HG02763 (cell line): ENCODE data around the gene OSBPL3.
A peak's percentile ranks its signal among the peaks of the same experiment; 100 is the strongest.
"Not testable (repeated sequence)": the region's sequence is repeated elsewhere in the genome, so short reads cannot be mapped to it uniquely, and the experiment has no call there.

Source experiments
- ATAC-seq: cut with Tn5 transposase; IDR thresholded peaks from one replicate; pipeline ENCODE4 v1.9.1; 2021; ENCODE audit warnings: mild to moderate bottlenecking, moderate library complexity; ENCODE audit not compliant: unreplicated experiment

The OSBPL3 gene

DNA sequence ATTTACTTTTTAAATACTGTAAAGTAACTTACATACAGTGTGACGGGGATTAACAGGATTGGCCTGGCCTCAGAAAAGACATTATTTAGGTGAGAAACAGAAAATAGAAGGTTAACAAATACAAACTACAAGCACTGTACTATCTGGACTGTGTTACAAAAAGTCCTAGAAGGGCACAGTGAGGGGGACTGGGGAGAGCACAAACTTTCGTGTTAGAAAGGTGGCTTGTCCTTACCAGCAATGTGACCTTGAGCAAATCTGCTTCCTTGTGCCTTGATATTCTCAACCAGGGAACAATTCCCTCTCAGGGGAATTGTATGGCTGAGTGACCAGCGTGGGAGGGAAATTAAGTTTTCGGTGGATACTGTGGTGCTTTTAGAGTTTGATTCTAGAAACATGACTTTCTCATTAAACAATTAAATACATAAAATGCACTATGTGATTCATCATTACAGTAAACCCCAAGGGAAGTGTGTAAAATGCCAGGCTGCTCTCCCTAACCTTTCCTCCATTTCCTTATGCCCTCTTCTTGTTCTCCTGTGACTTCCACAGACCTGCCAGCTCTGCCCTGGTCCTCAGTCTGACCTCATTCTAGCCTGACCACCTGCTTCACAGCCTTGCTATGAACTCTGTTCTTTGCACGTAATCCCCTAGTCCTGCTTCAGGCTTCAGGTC is 57.7 kb downstream of the OSBPL3 start:
- ATAC-seq, result no peak

DNA sequence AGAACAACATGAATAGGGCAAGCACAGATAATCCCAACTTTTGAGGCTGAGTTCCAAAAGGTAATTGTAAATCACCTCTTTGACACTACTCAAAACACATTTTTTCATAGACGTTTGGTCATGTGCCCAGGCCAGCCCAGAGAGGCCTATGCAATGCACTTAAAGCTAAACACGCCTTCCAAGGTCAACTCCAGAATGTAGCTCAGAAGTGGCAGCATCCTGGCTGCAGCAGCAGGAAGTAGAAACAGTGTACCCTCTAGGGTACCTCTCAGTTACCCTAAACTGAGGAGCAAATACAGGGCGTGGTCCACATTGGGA is 58.7 kb downstream of the OSBPL3 start:
- no peak for ATAC-seq

- no peak for ATAC-seq
These were observed 59.3 kb downstream of the OSBPL3 start for GRCh38 chr7:24920451-24921361.

- peak; percentile 57 for ATAC-seq
These were observed 62.3 kb downstream of the OSBPL3 start for GRCh38 chr7:24917510-24918239.

DNA sequence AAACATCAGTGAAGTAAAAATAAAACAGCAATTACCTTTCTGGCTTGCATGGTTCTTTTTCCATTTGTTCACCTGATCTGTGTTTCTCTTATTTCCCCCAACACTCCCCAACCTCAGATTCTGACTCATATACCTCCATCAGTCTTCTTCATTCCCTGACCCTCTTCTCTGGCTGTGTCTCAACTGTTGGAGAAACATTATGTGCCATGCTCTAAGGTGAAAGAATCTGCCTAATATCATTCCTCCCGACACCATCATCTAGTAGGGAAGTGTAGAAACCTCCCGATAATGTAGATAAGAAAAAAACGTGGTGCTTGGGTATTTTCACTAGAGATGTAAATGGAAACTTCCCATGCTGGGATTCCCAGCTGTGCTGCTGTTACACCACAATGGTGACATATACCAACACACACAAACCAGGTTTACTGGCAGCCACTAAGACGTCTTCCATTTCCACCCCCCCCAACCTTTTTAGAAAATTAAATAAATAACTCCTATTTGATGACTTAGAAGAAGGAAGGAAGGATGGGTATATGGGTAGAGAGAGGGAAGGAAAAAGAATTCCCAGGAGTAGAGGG is 63.4 kb downstream of the OSBPL3 start:
- no peak for ATAC-seq

DNA sequence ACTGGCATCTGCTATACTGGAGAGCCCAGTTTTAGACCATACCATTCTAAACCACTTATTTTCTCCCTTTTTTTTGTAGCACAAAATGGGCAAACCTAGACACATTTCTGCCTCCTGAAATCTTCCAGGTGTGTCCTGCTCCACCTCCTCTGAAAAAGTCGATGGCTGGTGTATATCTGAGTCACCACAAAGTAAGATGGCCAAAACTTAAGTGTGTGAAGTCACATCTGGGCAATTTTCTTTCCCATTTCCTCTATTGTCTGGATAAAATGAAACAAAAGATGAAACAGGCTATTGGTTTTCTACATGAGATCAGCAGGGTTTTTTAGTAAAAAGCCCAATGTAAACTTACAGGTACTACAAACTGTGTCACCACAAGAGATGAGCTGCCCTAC is 65.5 kb downstream of the OSBPL3 start:
- no peak for ATAC-seq

DNA sequence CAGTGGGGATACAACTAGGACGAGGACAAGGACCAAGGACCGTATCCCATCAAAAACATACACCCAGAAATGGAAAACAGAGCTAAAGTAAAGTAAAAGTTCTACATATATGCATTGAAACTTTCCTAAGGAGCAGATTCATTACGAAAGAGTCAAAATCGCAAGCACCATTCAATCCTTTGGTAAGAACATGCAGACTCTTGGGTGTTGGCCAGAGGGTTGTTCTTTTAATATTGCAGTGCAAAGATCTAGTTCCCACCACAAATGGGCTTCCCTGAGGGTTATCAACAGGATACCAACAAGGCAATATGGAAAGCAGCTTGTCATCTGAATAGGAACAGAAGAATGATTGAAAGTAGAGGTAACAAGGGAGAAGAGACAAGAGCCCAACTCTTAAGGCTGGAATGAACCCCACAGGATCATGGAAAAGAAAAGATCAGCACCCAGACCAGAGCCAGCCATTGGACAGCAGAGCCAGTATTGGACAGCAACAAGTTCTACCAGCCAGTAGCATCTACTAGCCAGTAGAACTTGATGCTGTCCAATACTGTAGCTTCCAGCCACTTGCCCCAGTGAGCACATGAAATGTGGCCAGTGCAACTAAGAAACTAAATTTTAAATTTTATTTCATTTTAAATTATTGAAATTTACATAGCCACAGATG is 66.0 kb downstream of the OSBPL3 start:
- no peak for ATAC-seq

DNA sequence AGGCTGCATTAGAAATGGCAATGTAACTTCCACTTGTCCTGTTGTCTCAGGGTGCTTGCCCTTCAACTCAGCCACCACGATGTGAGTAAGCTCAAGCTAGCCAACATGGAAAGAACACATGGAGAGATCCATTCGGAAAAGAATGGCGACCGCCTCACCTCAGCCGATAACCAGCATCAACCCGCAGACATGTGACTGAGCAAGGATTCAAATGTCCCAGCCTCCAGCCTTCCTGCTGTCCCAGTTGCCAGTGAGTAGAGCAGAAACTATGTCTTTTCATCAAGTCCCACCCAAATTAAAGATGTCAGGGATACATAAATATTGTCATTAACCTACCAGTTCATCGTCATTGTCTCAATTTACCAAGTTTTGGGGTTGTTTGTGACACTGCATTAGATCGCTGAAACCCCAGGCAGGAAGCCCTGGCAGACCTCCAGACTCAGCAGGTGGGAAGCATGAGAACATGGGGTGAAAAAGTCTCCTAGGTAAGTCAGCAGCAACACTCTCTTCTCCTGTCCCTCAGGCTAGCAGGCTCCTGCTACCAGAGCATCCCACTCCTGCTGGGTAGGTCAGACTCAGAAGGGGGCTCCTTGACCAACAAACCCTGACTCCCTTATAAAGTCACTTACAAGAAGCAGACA is 67.0 kb downstream of the OSBPL3 start:
- ATAC-seq, result no peak

GRCh38 chr7:24912424-24912823 is 67.6 kb downstream of the OSBPL3 start:
- ATAC-seq, result no peak

GRCh38 chr7:24911213-24911603 is 68.8 kb downstream of the OSBPL3 start:
- no peak for ATAC-seq

GRCh38 chr7:24910551-24911212 is 69.3 kb downstream of the OSBPL3 start:
- ATAC-seq, result no peak

DNA sequence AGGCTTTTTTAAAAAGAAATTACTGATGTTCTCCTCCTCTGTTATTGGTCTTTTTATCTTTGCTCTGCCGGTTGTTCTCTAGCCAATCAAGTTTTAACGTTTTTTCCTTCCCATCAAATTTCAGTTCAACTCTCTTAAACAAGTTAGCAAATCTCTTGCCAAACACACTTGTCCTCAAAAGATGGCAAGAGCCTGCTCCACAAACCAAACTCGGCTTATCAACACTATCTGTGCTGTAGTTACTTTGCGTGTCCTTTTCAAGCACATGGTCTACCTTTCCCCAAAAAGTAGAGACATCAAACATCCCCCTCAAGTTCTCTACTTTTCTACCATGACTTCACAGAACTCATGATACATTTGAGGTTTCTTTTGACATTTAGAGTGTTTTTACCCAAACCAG is 71.3 kb downstream of the OSBPL3 start:
- no peak for ATAC-seq

- no peak for ATAC-seq
These were observed 71.8 kb downstream of the OSBPL3 start for GRCh38 chr7:24908166-24908565.

DNA sequence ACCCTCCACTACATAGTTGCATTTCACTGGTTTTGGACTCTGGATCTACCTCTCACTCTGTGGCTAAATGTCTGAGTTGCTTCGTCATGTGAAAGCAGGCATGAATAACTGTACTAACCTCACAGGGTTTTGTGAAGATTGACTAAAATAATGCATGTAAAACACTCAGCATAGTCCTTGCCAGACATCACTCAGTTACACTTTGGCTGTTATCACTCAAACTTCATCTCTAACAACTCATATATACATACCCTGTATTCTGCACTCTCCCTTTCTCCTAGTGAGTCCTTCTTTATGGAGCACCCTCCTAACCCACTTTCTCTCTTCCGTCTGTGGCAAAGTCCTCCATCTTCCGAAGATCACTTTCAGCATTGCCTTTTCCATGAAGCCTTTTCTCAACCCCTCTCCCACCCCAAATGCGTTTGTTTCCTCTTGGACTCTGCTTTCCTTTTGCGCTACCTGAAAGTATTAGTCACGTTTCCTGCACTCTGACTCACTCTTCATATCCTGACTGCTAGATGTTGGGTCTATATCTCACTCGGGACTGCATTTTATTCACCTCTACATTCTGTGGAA is 72.6 kb downstream of the OSBPL3 start:
- peak; percentile 52 for ATAC-seq

DNA sequence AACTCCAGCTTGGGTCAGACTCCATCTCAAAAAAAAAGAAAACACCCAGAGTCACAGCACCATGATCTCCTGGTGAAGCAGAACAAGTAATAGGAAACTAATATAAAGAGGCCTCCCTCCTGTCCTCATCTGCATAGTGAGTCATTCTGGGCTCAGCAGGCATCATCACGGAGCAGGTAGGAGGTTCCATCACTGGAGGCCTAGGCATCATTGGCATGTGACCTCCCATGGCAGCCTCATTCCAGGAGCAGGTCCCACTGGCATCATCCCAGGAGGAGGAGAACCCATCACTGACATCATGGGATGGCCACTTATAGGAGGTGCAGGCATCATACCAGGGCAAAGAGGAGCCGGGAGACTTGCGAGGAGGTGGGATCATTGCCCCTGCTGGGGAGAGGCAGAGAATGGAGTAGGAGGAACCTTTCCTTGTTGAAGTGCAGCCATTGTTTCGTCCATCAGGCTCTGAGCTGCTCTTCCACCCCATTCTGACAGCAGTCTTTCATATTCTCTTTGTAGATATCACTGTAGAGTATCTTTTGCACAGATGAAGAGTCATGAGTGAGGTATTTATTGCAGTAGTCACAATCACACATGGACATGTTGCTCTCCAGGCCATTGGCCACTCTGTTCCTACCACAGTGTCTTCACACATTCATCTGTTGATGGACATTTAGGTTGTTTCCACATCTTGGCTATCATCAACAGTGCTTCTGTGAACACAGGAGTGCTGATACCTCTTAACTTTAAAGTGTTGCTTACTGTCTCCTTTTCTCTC is 73.8 kb downstream of the OSBPL3 start:
- no peak for ATAC-seq

GRCh38 chr7:24903992-24904391 is 76.0 kb downstream of the OSBPL3 start:
- not testable (repeated sequence) for ATAC-seq

- no peak for ATAC-seq
These were observed 76.4 kb downstream of the OSBPL3 start for GRCh38 chr7:24903559-24903958.

DNA sequence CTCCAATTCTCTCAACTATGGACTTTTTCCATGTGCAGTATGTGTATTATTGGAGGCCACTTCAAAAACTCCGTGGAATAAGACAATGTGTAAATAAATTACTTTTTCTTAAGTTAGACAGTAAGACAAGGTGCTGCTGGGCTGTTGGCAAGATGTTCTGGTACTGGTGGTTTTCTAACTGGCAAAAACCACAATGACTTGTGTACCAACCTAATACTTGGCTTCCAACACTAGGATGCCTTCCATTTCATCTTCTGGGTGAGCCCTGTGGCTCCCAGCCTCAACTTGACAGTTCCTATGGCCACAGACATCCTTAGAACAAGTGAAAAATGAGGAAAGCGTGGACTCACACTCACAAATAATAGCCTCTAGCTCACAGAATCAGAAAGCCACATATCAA is 77.0 kb downstream of the OSBPL3 start:
- ATAC-seq, result no peak

DNA sequence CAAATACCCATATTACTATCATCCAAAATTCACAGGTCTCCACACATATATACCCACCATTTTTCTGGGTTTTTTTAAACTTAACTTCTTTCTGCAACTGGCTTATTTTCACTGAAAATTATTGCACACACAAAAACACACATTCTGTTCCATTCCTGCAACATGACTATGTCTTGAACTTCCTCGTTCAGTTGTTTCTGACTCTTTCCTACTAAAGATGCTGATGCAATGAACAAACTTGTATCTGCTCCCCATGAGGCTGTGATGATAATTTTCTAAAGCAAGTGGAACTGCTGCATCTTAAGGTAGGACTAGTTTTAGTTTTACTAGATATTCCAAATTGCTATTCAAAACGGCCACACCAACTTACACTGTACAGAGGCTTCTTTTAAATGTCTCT is 77.7 kb downstream of the OSBPL3 start:
- no peak for ATAC-seq
